IMR-90 (cell line): ENCODE results near the gene TST. TPM values are rescaled to one million over a fixed set of nuclear protein-coding genes. Genes with fewer than 3 reads are reported as not detected.

ENCODE experiments used
- ATAC-seq: fragments of 200-7000 bp; cut with Tn5 transposase; 2 replicates; pipeline ENCODE4 v1.9.1; 2020; ENCODE audit warnings: low read depth, mild to moderate bottlenecking, moderate library complexity
- BruUV-seq: library from RNA; stranded (reverse); fragments of 400-500 nt; replicated peaks from 2 replicates; lab custom pipeline; 2021; lab: Mats Ljungman, UMichigan
- CTCF ChIA-PET: fragments of 300-600 bp; formaldehyde crosslinking; extraction: SDS; loops from one replicate; lab custom pipeline; 2021; ENCODE audit warnings: antibody characterized with exemption; lab: Yijun Ruan, JAX
- POLR2A ChIA-PET: fragments of 300-600 bp; sonication (Branson Sonifier 250); formaldehyde crosslinking; loops from one replicate; lab custom pipeline; 2022; ENCODE audit warnings: antibody characterized with exemption; ENCODE audit not compliant: unreplicated experiment; lab: Charles Lee
- DNase-seq: peaks from one replicate; pipeline ENCODE4 v3.0.0; 2013
- H2AFZ ChIP-seq: replicated peaks from 2 replicates; pipeline ENCODE3; 2013; ENCODE audit warnings: low read length, mild to moderate bottlenecking; ENCODE audit not compliant: poor library complexity
- H2AK5ac ChIP-seq: 2 replicates; pipeline ENCODE4 v1.6.1; 2013; ENCODE audit warnings: low read depth, low read length, inconsistent platforms
- H2AK9ac ChIP-seq: replicated peaks from 2 replicates; pipeline ENCODE3; 2013; ENCODE audit warnings: mild to moderate bottlenecking, low read depth, low read length, moderate library complexity; ENCODE audit not compliant: poor library complexity
- H2BK120ac ChIP-seq: 2 replicates; pipeline ENCODE4 v1.6.1; 2013; ENCODE audit warnings: low read depth, low read length, inconsistent platforms
- H2BK15ac ChIP-seq: 3 replicates; pipeline ENCODE4 v1.6.1; 2013; ENCODE audit warnings: low read depth, low read length, inconsistent platforms
- H2BK20ac ChIP-seq: 2 replicates; pipeline ENCODE4 v1.6.1; 2013; ENCODE audit warnings: low read depth, mild to moderate bottlenecking, inconsistent platforms, low read length, moderate library complexity
- H2BK5ac ChIP-seq: 2 replicates; pipeline ENCODE4 v1.6.1; 2013; ENCODE audit warnings: mild to moderate bottlenecking, low read depth, low read length, inconsistent platforms; ENCODE audit not compliant: poor library complexity, severe bottlenecking
- H3K14ac ChIP-seq: replicated peaks from 2 replicates; pipeline ENCODE4 v1.6.1; 2013; ENCODE audit warnings: low read depth, low read length, inconsistent platforms
- H3K18ac ChIP-seq: 2 replicates; pipeline ENCODE4 v1.6.1; 2013; ENCODE audit warnings: low read depth, low read length, control low read depth
- H3K23ac ChIP-seq: 2 replicates; pipeline ENCODE4 v1.6.1; 2013; ENCODE audit warnings: low read depth, low read length, inconsistent platforms
- H3K27ac ChIP-seq: 2 replicates; pipeline ENCODE4 v1.5.1; 2013; ENCODE audit warnings: mild to moderate bottlenecking, control low read depth, low read length; ENCODE audit not compliant: insufficient read depth
- H3K27me3 ChIP-seq: 2 replicates; pipeline ENCODE4 v1.6.1; 2013; ENCODE audit warnings: low read length; ENCODE audit not compliant: control insufficient read depth, insufficient read depth
- H3K36me3 ChIP-seq: 2 replicates; pipeline ENCODE4 v1.6.1; 2013; ENCODE audit warnings: low read length, mixed read lengths; ENCODE audit not compliant: control insufficient read depth, insufficient read depth
- H3K4ac ChIP-seq: 2 replicates; pipeline ENCODE4 v1.6.1; 2013; ENCODE audit warnings: low read depth, low read length, inconsistent platforms
- H3K4me1 ChIP-seq: 2 replicates; pipeline ENCODE4 v1.6.1; 2013; ENCODE audit warnings: low read length, mixed read lengths; ENCODE audit not compliant: control insufficient read depth, insufficient read depth
- H3K4me2 ChIP-seq: 2 replicates; pipeline ENCODE4 v1.6.1; 2013; ENCODE audit warnings: low read depth, mild to moderate bottlenecking, control low read depth, low read length, moderate library complexity
- H3K4me3 ChIP-seq: 2 replicates; pipeline ENCODE4 v1.5.1; 2013; ENCODE audit warnings: low read depth, mild to moderate bottlenecking, control low read depth, low read length, moderate library complexity; ENCODE audit not compliant: insufficient read depth
- H3K56ac ChIP-seq: 2 replicates; pipeline ENCODE4 v1.6.1; 2013; ENCODE audit warnings: low read length, inconsistent platforms; ENCODE audit not compliant: insufficient read depth; ENCODE audit errors: extremely low read depth
- H3K79me1 ChIP-seq, 2 experiments: 2 replicates each; pipeline ENCODE4 v1.6.1; 2013; ENCODE audit warnings: low read length in 2 of 2, inconsistent platforms in 1 of 2, low read depth in 1 of 2
- H3K9ac ChIP-seq: 2 replicates; pipeline ENCODE4 v1.6.1; 2013; ENCODE audit warnings: low read depth, low read length, control low read depth
- H3K9me1 ChIP-seq: 2 replicates; pipeline ENCODE4 v1.6.1; 2013; ENCODE audit warnings: low read length, inconsistent platforms; ENCODE audit not compliant: insufficient read depth
- H3K9me3 ChIP-seq: 2 replicates; pipeline ENCODE4 v1.6.1; 2013; ENCODE audit warnings: low read length; ENCODE audit not compliant: control insufficient read depth, insufficient read depth
- H4K20me1 ChIP-seq: 2 replicates; pipeline ENCODE4 v1.6.1; 2013; ENCODE audit warnings: low read length, inconsistent platforms; ENCODE audit not compliant: insufficient read depth
- H4K5ac ChIP-seq: 2 replicates; pipeline ENCODE4 v1.6.1; 2013; ENCODE audit warnings: mild to moderate bottlenecking, low read depth, low read length, control low read depth
- H4K8ac ChIP-seq, 2 experiments: 2 replicates each; pipeline ENCODE4 v1.6.1; 2013; ENCODE audit warnings: low read depth in 2 of 2, low read length in 2 of 2, control low read depth in 1 of 2, inconsistent platforms in 1 of 2
- H4K91ac ChIP-seq: 2 replicates; pipeline ENCODE4 v1.6.1; 2013; ENCODE audit warnings: low read depth, low read length, inconsistent platforms; ENCODE audit not compliant: insufficient read depth
- CEBPB ChIP-seq: IDR thresholded peaks from 2 replicates; pipeline ENCODE4 v1.6.1; 2012; ENCODE audit warnings: low read depth, low read length, improper control_type of control experiment
- CTCF ChIP-seq: conservative IDR thresholded peaks from 2 replicates; pipeline ENCODE4 v1.5.1; 2012; ENCODE audit warnings: mild to moderate bottlenecking, low read depth, low read length, improper control_type of control experiment
- MAFK ChIP-seq: IDR thresholded peaks from 2 replicates; pipeline ENCODE4 v1.6.1; 2012; ENCODE audit warnings: low read depth, low read length, improper control_type of control experiment
- MAZ ChIP-seq: IDR thresholded peaks from 2 replicates; pipeline ENCODE4 v1.6.1; 2012; ENCODE audit warnings: low read depth, mild to moderate bottlenecking, low read length, improper control_type of control experiment, moderate library complexity, borderline replicate concordance
- MXI1 ChIP-seq: IDR thresholded peaks from 2 replicates; pipeline ENCODE4 v1.6.1; 2012; ENCODE audit warnings: low read depth, mild to moderate bottlenecking, low read length, moderate library complexity, borderline replicate concordance
- NFE2L2 ChIP-seq: fragments of 150-350 bp; IDR thresholded peaks from 2 replicates; pipeline ENCODE4 v1.6.1; 2016; ENCODE audit warnings: low read depth, mild to moderate bottlenecking, low read length
- POLR2A ChIP-seq: IDR thresholded peaks from 2 replicates; pipeline ENCODE4 v1.6.1; 2012; ENCODE audit warnings: mild to moderate bottlenecking, low read depth, low read length
- RCOR1 ChIP-seq: IDR thresholded peaks from 2 replicates; pipeline ENCODE4 v1.6.1; 2012; ENCODE audit warnings: mild to moderate bottlenecking, low read length, improper control_type of control experiment; ENCODE audit not compliant: insufficient replicate concordance
- RFX5 ChIP-seq: IDR thresholded peaks from 2 replicates; pipeline ENCODE4 v1.8.0; 2012; ENCODE audit warnings: low read depth, mild to moderate bottlenecking, low read length, moderate library complexity
- SMC3 ChIP-seq: fragments of 150-350 bp; IDR thresholded peaks from 2 replicates; pipeline ENCODE4 v1.6.1; 2016; ENCODE audit warnings: low read depth, mild to moderate bottlenecking, antibody characterized with exemption, low read length, moderate library complexity
- WGBS, 2 experiments: methylation state at CpG; one replicate each; pipeline versions ENCODE4 v1.1.5 to v1.1.7; 2013; ENCODE audit warnings: missing lambda C conversion rate in 2 of 2; ENCODE audit not compliant: insufficient read length in 1 of 2; ENCODE audit errors: extremely low coverage in 2 of 2; 5-methylcytosine and 5-hydroxymethylcytosine counted together
- dilution Hi-C: fragments of 300-500 bp; cut with HindIII; formaldehyde crosslinking; loops from one replicate; pipeline ENCODE4 v1.14.3; 2018; ENCODE audit warnings: low sequenced_read_pairs; ENCODE audit not compliant: unreplicated experiment
- in situ Hi-C: fragments of 300-500 bp; cut with MboI; formaldehyde crosslinking; loops from 3 replicates; pipeline ENCODE4 v1.14.3; 2019; ENCODE audit warnings: low sequenced_read_pairs, inconsistent platforms, mixed read lengths
- intact Hi-C: fragments of 100-400 bp; cut with micrococcal nuclease; formaldehyde crosslinking; loops from 2 replicates; pipeline ENCODE4 v1.10.0; 2022
- polyA plus RNA-seq, 3 experiments: library from polyadenylated mRNA; depleted of rRNA; stranded (reverse); fragments of >200 nt; gene quantifications; 2 replicates each; pipeline ENCODE4 v1.2.3, GENCODE V29; 2012; ENCODE audit warnings: low replicate concordance in 1 of 3
- total RNA-seq: library from RNA; depleted of rRNA; stranded (reverse); fragments of >200 nt; gene quantifications from 2 replicates; pipeline ENCODE4 v1.2.3, GENCODE V29; 2012
- TF ChIP-seq, protein P1 (sequence below): fragments of 150-350 bp; IDR thresholded peaks from 2 replicates; pipeline ENCODE4 v1.6.1; 2016; ENCODE audit warnings: low read depth, mild to moderate bottlenecking, low read length, moderate library complexity, borderline replicate concordance

Gene TST
- total and polyA plus RNA-seq, 2 of the 4 experiments (the other 2 are of a cell fraction) = 31.7 to 37.7 TPM

DNA sequence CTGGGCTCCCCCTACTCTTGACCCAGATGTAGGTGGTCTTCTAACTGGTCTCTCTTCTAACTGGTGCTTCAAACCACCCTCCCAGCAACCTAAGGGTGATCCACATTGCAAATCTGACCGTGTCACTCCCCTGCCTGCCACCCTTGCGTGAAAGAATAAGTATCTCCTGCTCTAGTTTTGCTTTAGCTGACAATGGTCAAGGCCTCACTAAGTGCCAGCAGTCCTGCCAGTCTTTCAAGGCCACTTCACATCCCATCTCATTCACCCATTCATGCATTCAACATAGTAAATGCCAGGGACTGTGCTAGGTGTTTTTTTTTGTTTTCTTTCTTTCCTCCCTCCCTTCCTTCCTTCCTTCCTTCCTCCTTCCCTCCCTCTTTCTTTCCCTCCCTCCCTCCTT lies 30.0 kb upstream of the TST start:
- WGBS, 2 experiments = 60% methylated on average over 1 of the region's 2 CpGs; no CpG with 5 or more reads in 1 of the 2 experiments
- intact Hi-C loops (no loop called here), in situ Hi-C loops (no loop called here), dilution Hi-C loops (no loop called here)
- no peak for DNase-seq
- H3K27me3 ChIP-seq = 0 out of 2 replicates have a peak, but pooled peaks cover 2% of the 10 kb centered on the region
- H2BK15ac ChIP-seq = no peak overlapping the region
- H2AK5ac ChIP-seq = no peak overlapping the region
- H4K20me1 ChIP-seq = no peaks in the 10 kb centered on the region
- H3K4me2 ChIP-seq = no peak overlapping the region
- H3K27ac ChIP-seq = no peak overlapping the region
- no peak overlapping the region for H3K4me3 ChIP-seq
- ChIA-PET CTCF (no interaction called here), POLR2A (no interaction called here)
- no peak overlapping the region for H3K9ac ChIP-seq
- no peak overlapping the region for H3K14ac ChIP-seq
- no peak overlapping the region; the same call in 1 of the 2 replicates for H2BK20ac ChIP-seq
- TF ChIP-seq MAZ (no peak), RFX5 (no peak), MAFK (no peak), RCOR1 (no peak), SMC3 (no peak), POLR2A (no peak), MXI1 (no peak), CEBPB (no peak), CTCF (no peak), NFE2L2 (no peak)
- TF ChIP-seq, protein P1, sequence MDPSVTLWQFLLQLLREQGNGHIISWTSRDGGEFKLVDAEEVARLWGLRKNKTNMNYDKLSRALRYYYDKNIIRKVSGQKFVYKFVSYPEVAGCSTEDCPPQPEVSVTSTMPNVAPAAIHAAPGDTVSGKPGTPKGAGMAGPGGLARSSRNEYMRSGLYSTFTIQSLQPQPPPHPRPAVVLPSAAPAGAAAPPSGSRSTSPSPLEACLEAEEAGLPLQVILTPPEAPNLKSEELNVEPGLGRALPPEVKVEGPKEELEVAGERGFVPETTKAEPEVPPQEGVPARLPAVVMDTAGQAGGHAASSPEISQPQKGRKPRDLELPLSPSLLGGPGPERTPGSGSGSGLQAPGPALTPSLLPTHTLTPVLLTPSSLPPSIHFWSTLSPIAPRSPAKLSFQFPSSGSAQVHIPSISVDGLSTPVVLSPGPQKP = no peak
- peaks cover 6% of the 10 kb centered on the region for H3K4me1 ChIP-seq
- H4K91ac ChIP-seq = no peak overlapping the region
- H3K23ac ChIP-seq = no peak overlapping the region
- no peak overlapping the region for H2AK9ac ChIP-seq
- no peak overlapping the region for H3K56ac ChIP-seq
- peaks cover 15% of the 10 kb centered on the region; the same call in 1 of the 2 replicates for H3K9me1 ChIP-seq
- no peak overlapping the region for H2BK5ac ChIP-seq
- H4K8ac ChIP-seq = no peak overlapping the region
- H3K36me3 ChIP-seq = peaks cover 4% of the 10 kb centered on the region; the same call in 1 of the 2 replicates
- no peaks in the 10 kb centered on the region for H3K9me3 ChIP-seq
- H3K79me1 ChIP-seq = peaks cover 7 to 17% of the 10 kb centered on the region in 2 experiments; a peak in 3 of 4 replicates
- no peak overlapping the region for H4K5ac ChIP-seq
- no peak overlapping the region for H2BK120ac ChIP-seq
- no peak overlapping the region for H3K18ac ChIP-seq
- ATAC-seq = no peak
- BruUV-seq = no TSS peak
- no peak overlapping the region for H2AFZ ChIP-seq
- no peak overlapping the region for H3K4ac ChIP-seq
